ENCODE measurements around the gene HADH.

HADH gene

DNA sequence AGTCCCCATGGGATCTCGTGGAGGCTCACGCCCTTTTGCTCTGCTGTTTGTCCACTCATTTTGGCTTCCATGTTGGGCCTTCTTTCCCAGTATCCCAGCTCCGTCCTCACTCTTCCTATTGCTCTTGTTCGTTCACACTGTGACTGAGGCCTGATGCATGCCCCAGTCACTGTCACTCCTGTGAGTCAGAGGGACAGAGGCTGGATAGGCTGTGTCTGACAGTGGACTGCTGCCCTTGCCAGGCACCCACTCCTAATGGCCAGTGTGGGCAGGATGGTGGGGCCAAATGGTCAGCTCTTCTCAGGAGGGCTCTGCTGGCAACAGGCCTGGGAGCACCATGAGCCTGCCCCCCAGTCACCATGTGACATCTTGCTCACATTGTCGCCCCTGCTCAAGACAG is 40.0 kb downstream of the HADH start:
- no peak overlapping the region for H3K4me3 ChIP-seq (ENCODE audit: low read depth, low read length)
- no peak for TF ChIP-seq CTCF (IDR thresholded peaks at IDR 0.05; ENCODE audit: control insufficient read depth, extremely low read depth, insufficient read depth)
- no peak for DNase-seq (ENCODE audit: low read depth)

GRCh38 chr4:108030332-108030731 is 40.6 kb downstream of the HADH start:
- no peak overlapping the region for H3K4me3 ChIP-seq (ENCODE audit: low read depth, low read length)
- peak; percentile 83 for TF ChIP-seq CTCF (IDR thresholded peaks at IDR 0.05; ENCODE audit: control insufficient read depth, extremely low read depth, insufficient read depth)
- no peak for DNase-seq (ENCODE audit: low read depth)

- TF ChIP-seq CTCF (IDR thresholded peaks at IDR 0.05; ENCODE audit: control insufficient read depth, extremely low read depth, insufficient read depth): no peak
- H3K4me3 ChIP-seq (ENCODE audit: low read depth, low read length): no peak overlapping the region
- DNase-seq (ENCODE audit: low read depth): no peak
Measured at GRCh38 chr4:108031427-108032083, 41.9 kb downstream of the HADH start.

DNA sequence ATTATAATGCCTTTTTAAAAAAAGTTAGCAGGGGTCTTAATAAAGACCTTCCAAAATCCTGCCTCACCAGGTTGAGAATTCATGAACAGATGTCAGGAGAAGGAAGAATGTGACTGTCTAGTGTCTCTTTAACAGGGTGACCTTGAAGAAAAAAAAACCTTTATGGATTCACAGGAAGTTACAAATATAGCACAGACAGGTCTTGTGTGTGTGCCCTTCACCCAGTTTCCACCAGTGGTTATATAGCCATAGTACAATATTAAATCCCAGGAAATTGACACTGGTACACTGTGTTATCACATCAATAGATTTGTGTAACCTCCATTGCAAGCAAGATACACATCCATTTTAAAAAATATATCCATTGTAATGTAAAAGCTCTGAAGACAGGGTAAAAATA is 43.7 kb downstream of the HADH start:
- no peak for DNase-seq (ENCODE audit: low read depth)
- no peak overlapping the region for H3K4me3 ChIP-seq (ENCODE audit: low read depth, low read length)
- no peak for TF ChIP-seq CTCF (IDR thresholded peaks at IDR 0.05; ENCODE audit: control insufficient read depth, extremely low read depth, insufficient read depth)

DNA sequence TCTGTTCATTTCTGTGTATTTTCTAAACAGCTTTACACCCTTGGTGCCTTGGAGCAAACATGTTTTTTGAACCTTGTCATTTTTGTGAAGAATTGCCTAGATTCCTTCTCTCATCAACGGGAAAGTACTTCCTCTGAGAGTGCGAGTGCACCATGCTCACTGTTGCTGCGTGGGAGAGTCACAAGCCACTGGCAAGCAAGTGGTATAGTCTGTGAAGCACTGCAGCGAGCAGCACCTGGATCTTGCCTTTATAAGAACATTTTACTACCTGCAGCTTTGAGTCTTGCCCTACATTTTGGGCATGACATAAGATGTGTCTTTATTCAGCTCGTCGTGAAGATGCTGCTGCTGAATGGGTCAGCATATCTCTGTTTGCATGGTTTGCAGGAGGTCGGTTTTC is 44.9 kb downstream of the HADH start:
- no peak overlapping the region for H3K4me3 ChIP-seq (ENCODE audit: low read depth, low read length)
- TF ChIP-seq CTCF (IDR thresholded peaks at IDR 0.05; ENCODE audit: control insufficient read depth, extremely low read depth, insufficient read depth): no peak
- no peak for DNase-seq (ENCODE audit: low read depth)

GRCh38 chr4:108035691-108036090 is 46.0 kb downstream of the HADH start:
- no peak overlapping the region for H3K4me3 ChIP-seq (ENCODE audit: low read depth, low read length)
- TF ChIP-seq CTCF (IDR thresholded peaks at IDR 0.05; ENCODE audit: control insufficient read depth, extremely low read depth, insufficient read depth): no peak
- DNase-seq (ENCODE audit: low read depth): no peak

DNA sequence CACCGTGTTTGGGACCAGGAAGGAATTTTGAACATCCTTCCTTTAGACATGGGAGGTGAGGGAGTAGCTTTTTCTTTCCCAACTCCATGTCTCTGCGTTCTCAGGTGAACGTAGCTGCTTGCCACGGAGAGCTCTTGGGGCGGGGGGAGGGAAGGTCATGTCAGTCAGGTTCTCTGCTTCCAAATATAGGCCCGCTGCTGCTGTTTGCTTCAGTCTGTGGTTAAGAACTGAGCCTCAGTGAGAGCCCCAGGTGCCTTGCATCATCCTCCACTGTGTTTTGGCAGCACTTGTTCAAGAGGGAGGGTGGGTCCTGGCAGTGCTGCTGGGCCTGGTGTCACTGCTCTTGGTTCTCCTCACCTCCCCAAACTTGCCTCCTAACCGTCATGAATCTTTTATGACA is 46.5 kb downstream of the HADH start:
- TF ChIP-seq CTCF (IDR thresholded peaks at IDR 0.05; ENCODE audit: control insufficient read depth, extremely low read depth, insufficient read depth): no peak
- no peak overlapping the region for H3K4me3 ChIP-seq (ENCODE audit: low read depth, low read length)
- DNase-seq (ENCODE audit: low read depth): no peak

Data from LNCaP clone FGC (cell line).